ENCODE data around the gene TNS3. TPM values are rescaled to one million over a fixed set of nuclear protein-coding genes. Genes with fewer than 3 reads are reported as not detected.

The TNS3 gene
- total and polyA plus RNA-seq, 2 of the 13 experiments (the other 11 are each of a cell fraction or from before 2014, with no cell fraction given) = 52.9 to 55.7 TPM

DNA sequence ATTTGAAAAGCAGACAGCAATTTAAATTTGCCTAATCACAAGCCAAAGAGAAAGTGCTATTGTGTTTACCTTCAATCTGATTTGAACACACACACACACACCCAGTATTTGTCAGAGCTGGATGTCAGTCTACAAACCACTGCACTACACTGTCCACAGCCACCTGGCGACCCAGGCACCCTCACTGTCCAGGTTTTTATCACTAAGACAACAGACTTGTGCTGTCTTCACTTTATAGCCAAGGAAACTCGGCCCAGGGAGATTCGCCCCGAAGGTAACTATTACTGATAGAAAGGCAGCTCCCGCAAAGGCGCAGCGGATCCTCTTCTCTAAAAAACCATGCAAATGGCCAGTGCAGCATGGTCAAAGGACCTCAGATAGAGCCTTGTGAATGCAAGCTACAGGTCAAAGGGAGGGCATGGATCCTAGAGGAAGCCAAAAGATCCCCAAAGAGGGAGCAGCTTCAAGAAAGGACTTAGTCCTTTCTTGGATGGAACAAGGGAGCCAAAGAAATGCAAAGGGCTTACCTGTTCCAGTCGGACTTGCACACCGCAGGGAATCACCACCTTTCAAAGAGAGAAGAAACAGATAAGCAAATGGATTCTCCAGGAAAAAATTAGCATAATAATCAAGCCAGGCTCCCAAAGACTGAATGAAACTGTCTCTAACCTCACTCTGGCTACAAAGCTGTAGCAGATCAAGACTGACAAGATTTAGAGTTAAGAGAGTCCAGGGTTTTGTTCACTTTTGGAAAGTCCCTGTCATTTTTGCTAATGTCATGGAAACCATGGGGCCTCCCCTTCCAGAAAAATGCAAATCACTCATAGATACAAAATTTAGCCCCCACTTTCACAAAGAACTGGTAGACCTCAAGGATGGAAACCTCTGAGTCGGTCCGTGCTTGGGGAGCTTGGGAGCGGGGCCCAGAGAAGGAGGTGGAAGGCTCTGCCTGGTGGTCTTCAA lies 101.1 kb downstream of the TNS3 start (continued):
- TF ChIP-seq, protein P1, sequence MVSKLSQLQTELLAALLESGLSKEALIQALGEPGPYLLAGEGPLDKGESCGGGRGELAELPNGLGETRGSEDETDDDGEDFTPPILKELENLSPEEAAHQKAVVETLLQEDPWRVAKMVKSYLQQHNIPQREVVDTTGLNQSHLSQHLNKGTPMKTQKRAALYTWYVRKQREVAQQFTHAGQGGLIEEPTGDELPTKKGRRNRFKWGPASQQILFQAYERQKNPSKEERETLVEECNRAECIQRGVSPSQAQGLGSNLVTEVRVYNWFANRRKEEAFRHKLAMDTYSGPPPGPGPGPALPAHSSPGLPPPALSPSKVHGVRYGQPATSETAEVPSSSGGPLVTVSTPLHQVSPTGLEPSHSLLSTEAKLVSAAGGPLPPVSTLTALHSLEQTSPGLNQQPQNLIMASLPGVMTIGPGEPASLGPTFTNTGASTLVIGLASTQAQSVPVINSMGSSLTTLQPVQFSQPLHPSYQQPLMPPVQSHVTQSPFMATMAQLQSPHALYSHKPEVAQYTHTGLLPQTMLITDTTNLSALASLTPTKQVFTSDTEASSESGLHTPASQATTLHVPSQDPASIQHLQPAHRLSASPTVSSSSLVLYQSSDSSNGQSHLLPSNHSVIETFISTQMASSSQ (IDR thresholded peaks at IDR 0.05; ENCODE audit: low read depth) = no peak
- TF ChIP-seq, protein P1 (CRISPR knock-in tag; IDR thresholded peaks at IDR 0.05; ENCODE audit: borderline replicate concordance) = no peak
- TF ChIP-seq ZBTB14 (CRISPR knock-in tag; IDR thresholded peaks at IDR 0.05) (no peak), MAFK (conservative IDR thresholded peaks at IDR 0.05 in 1 of 2, IDR thresholded peaks at IDR 0.05 in 1 of 2; ENCODE audit: low read length in 2 of 2) (no peak), GATAD1 (CRISPR knock-in tag; IDR thresholded peaks at IDR 0.05) (no peak), ESRRA (CRISPR knock-in tag; IDR thresholded peaks at IDR 0.05; ENCODE audit: low read depth) (no peak)
- TF ChIP-seq, protein P2, sequence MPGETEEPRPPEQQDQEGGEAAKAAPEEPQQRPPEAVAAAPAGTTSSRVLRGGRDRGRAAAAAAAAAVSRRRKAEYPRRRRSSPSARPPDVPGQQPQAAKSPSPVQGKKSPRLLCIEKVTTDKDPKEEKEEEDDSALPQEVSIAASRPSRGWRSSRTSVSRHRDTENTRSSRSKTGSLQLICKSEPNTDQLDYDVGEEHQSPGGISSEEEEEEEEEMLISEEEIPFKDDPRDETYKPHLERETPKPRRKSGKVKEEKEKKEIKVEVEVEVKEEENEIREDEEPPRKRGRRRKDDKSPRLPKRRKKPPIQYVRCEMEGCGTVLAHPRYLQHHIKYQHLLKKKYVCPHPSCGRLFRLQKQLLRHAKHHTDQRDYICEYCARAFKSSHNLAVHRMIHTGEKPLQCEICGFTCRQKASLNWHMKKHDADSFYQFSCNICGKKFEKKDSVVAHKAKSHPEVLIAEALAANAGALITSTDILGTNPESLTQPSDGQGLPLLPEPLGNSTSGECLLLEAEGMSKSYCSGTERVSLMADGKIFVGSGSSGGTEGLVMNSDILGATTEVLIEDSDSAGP (CRISPR knock-in tag; IDR thresholded peaks at IDR 0.05; ENCODE audit: borderline replicate concordance) = no peak
- TF ChIP-seq, protein P3, sequence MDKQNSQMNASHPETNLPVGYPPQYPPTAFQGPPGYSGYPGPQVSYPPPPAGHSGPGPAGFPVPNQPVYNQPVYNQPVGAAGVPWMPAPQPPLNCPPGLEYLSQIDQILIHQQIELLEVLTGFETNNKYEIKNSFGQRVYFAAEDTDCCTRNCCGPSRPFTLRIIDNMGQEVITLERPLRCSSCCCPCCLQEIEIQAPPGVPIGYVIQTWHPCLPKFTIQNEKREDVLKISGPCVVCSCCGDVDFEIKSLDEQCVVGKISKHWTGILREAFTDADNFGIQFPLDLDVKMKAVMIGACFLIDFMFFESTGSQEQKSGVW (CRISPR knock-in tag; IDR thresholded peaks at IDR 0.05; ENCODE audit: borderline replicate concordance) = no peak

Measured in HepG2 (cell line).